ENCODE data around the gene KIAA0319L. TPM values are rescaled to one million over a fixed set of nuclear protein-coding genes. Genes with fewer than 3 reads are reported as not detected.

Gene KIAA0319L
- total RNA-seq, 2 donors from 2014 or later, result 62.4 to 62.6 TPM

- Histone ChIP-seq H3K27me3 (replicated peaks; ENCODE audit: insufficient read depth) (no peaks in the 10 kb centered on the region), H3K9me3 (no peaks in the 10 kb centered on the region), H3K27ac (no peak overlapping the region), H3K36me3 (peaks cover 27% of the 10 kb centered on the region), H3K4me3 (no peak overlapping the region), H3K4me1 (ENCODE audit: control insufficient read depth in 1 of 2, low read depth in 2 of 2) (no peaks in the 10 kb centered on the region)
- DNase-seq (ENCODE audit: low spot score), result no peak
- no peak for ATAC-seq (ENCODE audit: insufficient number of reproducible peaks, low FRiP score, low read depth)
- TF ChIP-seq CTCF (IDR thresholded peaks at IDR 0.05), result no peak
These were observed 126.4 kb downstream of the KIAA0319L start for GRCh38 chr1:35430762-35431161.

GRCh38 chr1:35428360-35428759 is 128.8 kb downstream of the KIAA0319L start:
- H3K27me3 ChIP-seq (replicated peaks; ENCODE audit: insufficient read depth), result no peaks in the 10 kb centered on the region
- H3K9me3 ChIP-seq, result no peaks in the 10 kb centered on the region
- H3K36me3 ChIP-seq, result peaks cover 11% of the 10 kb centered on the region
- DNase-seq (ENCODE audit: low spot score), result no peak
- no peak overlapping the region for H3K27ac ChIP-seq
- no peaks in the 10 kb centered on the region for H3K4me1 ChIP-seq (ENCODE audit: control insufficient read depth in 1 of 2, low read depth in 2 of 2)
- ATAC-seq (ENCODE audit: insufficient number of reproducible peaks, low FRiP score, low read depth), result no peak
- H3K4me3 ChIP-seq, result no peak overlapping the region
- TF ChIP-seq CTCF (IDR thresholded peaks at IDR 0.05), result no peak

GRCh38 chr1:35426097-35426586 is 131.1 kb downstream of the KIAA0319L start:
- DNase-seq (ENCODE audit: low spot score) (no peak), ATAC-seq (ENCODE audit: insufficient number of reproducible peaks, low FRiP score, low read depth) (no peak)
- no peak for TF ChIP-seq CTCF (IDR thresholded peaks at IDR 0.05)
- no peaks in the 10 kb centered on the region for H3K9me3 ChIP-seq
- H3K4me3 ChIP-seq, result no peak overlapping the region
- H3K27me3 ChIP-seq (replicated peaks; ENCODE audit: insufficient read depth), result no peaks in the 10 kb centered on the region
- H3K4me1 ChIP-seq (ENCODE audit: control insufficient read depth in 1 of 2, low read depth in 2 of 2), result no peaks in the 10 kb centered on the region
- H3K27ac ChIP-seq, result no peak overlapping the region
- H3K36me3 ChIP-seq, result no peaks in the 10 kb centered on the region

GRCh38 chr1:35408925-35409324 is 148.3 kb downstream of the KIAA0319L start:
- DNase-seq (ENCODE audit: low spot score), result no peak

GRCh38 chr1:35407743-35408142 is 149.5 kb downstream of the KIAA0319L start:
- ATAC-seq (ENCODE audit: insufficient number of reproducible peaks, low FRiP score, low read depth) (no peak), DNase-seq (ENCODE audit: low spot score) (no peak)
- no peak overlapping the region for H3K4me3 ChIP-seq
- H3K9me3 ChIP-seq, result no peaks in the 10 kb centered on the region
- TF ChIP-seq CTCF (IDR thresholded peaks at IDR 0.05), result no peak
- H3K27me3 ChIP-seq (replicated peaks; ENCODE audit: insufficient read depth), result no peaks in the 10 kb centered on the region
- no peak overlapping the region for H3K27ac ChIP-seq
- H3K36me3 ChIP-seq, result peaks cover 24% of the 10 kb centered on the region
- H3K4me1 ChIP-seq (ENCODE audit: control insufficient read depth in 1 of 2, low read depth in 2 of 2), result no peaks in the 10 kb centered on the region

More at GRCh38 chr1:35408925-35409324, 148.3 kb downstream of the KIAA0319L start:
- Histone ChIP-seq H3K36me3 (peaks cover 24% of the 10 kb centered on the region), H3K27ac (no peak overlapping the region), H3K27me3 (replicated peaks; ENCODE audit: insufficient read depth) (no peaks in the 10 kb centered on the region), H3K4me1 (ENCODE audit: control insufficient read depth in 1 of 2, low read depth in 2 of 2) (no peaks in the 10 kb centered on the region), H3K4me3 (no peak overlapping the region), H3K9me3 (no peaks in the 10 kb centered on the region)
- TF ChIP-seq CTCF (IDR thresholded peaks at IDR 0.05), result no peak
- no peak for ATAC-seq (ENCODE audit: insufficient number of reproducible peaks, low FRiP score, low read depth)

Measured in thoracic aorta (tissue), 2 donors.